Stimulated activated CD8-positive, alpha-beta memory T cell treated with anti-CD3 and anti-CD28 coated beads, Interleukin-7, amount 100 ng/mL, for 4 hours (primary cell): ENCODE data around the gene ADGRD1.

ENCODE experiments used
- DNase-seq, 2 donors: peaks; one replicate each; pipeline ENCODE4 v3.0.0-alpha.2; 2020; ENCODE audit warnings: low read depth in 2 of 2

The ADGRD1 gene

DNA sequence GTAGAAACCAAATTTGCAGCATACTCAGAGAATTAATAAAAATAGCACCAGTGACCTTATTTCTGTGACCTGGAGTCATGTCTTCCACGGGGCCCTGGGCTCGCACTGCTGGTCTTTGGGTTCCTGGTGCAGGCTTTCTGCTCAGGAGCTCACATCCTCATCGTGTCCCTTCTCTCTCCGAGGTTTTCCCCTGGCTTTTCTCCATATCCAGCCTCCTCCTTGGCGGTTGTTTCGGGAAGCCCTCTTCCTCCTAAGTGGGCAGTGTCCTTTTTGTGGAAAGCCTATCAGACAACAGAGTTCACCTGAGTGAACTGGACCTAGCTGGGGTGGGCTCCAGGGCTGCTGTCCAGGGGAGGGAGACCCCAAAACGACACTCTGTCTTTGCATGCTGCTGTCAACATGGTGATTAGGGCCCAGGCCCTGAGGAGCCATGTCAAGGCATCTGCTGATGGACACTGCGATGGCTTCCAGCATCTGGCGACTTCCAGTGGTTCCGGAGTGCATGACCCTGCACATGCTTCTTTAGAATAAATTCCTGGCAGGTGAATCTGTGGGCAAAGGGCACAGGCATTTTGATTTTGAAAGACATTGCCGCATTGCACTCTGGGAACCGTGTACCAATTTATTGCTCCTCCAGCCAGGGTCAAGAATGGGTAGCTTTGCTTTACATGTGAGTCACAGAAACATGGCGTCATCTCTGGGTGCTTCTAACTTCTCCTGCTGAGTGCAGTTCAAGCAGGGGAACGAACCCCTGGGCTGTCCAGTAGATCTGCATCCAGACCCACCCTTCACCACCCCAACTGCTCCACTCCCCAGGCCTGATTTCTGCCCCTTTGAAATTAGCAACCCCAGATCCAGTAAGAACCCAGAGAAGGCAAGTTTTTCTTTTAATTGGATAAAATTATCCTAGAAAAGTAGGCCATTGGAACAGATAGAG lies 136.8 kb downstream of the ADGRD1 start:
- DNase-seq: no peak

DNA sequence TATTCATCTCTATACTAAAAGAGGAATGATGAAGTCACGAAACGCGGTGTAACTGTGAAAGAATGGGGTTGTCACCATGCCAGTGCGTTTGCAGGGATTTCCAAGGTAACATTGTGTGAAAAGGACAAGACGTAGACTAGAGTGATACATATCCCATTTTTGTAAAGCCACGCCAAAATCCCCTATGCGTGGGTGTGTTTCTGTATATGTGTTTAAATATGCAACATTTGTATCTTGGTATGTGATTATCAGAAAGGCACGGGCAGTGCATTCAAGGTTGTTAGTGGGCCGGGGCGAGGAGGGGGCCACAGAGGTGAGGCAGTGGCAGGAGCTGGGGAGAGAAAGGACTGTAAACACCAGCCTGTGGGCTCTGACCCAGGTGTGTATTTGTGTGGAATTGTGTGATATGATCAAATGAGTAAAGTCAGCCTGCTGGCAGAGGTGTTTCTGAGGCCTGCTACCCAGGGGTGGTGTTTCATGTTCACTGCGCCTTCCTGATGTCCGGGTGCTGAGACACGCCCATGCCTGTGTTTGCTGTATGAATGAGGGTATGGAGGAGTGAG lies 137.8 kb downstream of the ADGRD1 start:
- DNase-seq: no peak

DNA sequence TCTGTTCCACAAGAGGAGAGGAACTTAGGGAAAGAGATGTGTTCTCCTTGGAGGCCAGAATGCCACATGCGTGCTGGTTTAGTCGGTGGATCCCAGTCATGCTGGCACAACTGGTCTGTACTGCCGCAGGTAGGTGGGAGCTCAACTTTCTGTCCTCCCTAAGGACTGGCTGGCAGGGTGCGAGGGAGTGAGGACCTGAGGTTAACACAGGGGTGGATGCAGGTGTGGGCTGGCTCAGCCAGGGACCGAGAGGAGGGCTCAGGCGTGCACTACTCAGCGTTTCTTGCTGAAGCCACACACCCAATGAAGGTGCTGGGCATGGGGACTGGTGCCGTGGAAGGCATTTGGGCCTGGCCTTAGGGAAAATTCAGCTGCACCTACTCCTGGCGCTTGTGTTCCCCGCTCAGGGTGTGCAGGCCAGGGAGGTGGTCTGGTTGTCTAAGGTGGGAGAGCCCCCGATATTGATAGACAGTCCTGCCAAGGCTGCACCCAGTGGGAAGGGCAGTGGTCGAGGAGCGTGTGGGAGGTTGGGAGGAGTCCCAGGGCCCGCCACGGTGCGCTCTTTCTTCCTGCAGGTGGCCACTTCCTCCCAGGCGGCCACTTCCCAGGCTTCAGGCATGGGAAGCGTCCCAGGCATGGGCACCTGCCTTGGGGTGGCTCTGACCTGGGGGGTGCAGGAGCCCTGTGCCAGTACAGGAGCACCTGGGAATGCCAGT lies 138.4 kb downstream of the ADGRD1 start:
- no peak for DNase-seq

DNA sequence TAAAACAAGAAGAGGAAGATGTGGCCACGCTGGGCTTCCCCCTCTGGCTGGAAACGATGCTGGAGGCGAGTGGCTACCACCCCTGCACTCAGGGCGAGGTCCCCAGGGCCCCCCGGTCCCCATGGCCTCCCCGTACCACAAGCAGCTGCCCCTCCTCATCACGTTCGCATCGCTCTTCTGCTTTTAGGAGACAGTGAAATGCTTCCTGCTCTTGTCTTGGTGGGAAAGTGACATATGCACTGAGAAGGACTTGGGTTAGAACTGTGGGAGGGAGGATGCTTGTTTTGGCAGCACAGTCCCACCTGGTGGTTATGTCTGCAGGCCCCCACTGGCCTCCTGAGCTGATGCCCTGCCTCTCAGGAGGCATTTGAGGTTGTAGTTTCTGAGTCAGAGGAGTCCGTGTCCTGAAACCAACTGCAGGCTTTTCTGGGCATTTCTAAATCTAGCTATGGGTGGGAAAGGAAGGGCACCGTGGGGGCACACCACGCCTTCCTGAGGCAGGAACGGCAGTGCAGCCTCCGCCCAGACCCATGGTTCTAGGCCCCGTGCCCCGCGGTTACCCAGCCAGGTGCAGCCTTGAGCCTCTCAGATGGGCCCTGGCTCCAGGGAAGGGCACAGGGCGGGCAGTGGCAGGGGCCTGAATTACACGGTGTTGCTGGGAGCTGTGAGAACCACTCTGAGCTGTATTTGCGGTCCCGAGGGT lies 139.3 kb downstream of the ADGRD1 start:
- DNase-seq: no peak

DNA sequence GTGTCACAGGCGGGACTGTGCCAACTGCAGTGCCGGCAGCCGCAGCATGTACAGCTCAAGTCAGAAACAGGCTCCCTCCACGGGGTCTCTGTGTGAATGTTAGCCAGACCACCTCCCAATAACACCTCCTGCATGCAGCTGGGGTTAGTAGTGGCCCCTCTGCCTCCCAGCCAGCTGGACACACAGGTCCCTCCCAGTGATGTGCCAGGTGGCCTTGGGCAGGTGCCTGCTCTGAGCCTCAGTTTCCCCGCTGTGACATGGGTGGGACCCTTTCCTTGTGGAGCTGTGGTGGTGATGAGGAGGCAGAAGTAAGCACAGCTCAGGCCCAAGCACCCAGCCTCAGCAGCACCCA lies 139.9 kb downstream of the ADGRD1 start:
- DNase-seq: no peak

DNA sequence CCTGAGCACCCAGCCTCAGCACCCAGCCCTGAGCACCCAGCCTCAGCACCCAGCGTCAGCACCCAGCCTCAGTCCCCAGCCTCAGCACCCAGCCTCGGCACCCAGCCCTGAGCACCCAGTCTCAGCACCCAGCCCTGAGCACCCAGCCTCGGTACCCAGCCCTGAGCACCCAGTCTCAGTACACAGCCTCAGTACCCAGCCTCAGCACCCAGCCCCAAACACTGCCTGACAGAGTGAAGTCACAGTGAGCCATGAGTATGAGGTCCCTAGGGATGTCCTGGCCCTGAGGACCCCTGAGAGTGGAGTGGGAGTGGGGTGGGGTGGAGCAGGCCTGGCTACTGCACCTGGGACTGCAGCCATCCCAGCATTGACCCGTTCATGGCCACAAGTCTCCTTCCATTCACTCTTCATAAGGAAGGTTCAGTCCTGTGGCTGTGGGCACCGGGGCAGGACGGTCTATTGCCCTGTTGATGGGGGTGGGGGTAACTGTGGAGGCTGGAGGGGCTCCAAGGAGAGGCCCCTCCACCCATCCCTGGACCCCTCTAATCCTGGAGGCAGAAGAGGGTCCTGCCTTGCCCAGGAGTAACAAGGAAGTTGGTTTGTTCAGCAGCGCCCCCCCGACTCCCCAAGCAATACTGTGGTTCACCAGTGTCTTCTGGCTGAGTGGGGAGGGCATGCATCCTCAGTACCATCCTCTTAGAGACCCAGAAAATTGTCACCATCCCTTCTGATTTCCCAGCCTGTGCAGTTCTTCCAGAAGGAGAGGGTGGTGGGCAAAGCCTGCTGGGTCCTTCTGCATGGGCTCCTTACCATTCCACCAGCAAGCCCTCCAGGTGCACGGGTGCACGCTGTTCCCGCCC lies 140.5 kb downstream of the ADGRD1 start:
- DNase-seq: no peak

DNA sequence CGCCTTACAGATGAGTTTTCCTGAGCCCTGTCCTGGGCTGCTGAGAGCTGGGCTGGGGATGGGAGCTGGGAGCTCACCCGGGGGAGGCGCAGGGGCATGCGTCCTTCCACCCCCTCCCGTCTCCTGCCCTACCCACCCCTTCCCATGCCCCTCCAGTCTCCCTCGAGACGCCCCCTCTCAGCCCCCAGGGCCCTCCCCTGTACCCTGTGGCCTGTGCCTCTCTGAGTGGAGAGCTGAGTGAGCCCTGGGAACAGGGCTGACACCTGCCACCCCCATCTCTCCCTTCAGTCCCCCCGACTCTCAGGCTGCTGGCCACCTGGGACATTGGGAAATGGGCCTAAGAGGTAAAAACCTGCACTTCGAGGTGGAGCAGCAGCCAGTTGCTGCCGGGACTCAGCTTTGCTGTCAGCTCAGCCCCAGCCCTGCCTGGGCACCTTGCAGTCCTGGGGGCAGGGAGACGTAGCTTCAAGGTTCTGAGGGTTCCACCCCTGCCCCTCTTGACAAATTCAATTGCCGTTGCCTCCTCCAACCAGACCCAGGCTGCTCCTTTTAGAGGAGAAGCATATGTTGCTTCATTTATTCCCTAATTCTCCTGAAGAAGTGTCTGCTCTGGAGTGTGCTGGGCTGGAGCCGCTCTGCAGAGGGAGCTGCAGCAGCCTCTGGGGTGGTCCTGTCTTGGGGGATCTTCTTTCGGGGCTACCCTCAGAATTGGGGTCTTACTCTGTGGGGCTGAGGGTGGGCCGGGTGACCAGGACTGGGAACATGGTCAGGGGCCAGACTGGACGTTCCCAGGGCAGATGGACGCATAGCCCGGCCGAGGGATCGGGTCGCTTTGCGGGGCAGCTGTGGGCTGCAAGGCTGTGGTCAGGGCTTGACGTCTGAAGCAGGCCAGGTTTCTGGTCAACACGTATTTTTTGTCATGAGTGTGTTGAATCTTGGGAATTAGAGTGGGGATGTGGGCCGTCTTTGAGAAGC lies 141.4 kb downstream of the ADGRD1 start:
- DNase-seq: no peak

DNA sequence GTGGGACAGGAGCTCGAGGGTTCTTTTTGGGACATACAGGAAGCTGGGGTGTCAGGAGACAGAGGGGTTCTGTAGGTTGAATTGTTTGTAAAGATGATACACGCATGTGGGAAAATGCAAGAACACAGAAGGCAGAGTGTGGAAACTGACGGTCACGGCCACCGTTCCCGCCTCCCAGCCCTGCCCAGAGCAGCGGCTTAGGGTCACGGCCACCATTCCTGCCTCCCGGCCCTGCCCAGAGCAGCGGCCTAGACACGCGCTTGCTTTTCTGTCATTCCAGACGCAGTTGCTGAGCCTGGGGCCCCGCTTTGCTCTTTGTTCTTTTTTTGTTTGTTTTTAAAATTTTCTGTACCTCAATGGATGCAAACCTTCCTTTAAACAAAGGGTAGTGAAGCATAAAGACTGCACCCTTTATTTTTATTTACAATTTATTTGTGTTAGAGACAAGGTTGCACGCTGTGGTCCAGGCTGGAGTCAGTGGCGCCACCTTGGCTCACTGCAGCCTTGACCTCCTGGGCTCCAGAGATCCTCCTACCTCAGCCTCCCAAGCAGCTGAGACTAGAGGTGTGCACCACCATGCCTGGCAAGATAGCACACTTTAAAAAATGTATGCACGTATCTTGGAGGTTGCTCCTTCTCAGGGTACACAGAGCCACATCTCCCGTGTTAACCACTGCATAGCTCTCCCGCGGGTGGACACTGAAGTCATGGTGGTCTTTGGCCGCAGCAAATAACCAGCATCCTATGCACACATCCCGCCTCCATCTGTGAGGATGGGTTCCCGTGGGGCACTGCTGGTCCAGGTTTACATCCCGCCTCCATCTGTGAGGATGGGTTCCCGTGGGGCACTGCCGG lies 142.3 kb downstream of the ADGRD1 start:
- DNase-seq: no peak

DNA sequence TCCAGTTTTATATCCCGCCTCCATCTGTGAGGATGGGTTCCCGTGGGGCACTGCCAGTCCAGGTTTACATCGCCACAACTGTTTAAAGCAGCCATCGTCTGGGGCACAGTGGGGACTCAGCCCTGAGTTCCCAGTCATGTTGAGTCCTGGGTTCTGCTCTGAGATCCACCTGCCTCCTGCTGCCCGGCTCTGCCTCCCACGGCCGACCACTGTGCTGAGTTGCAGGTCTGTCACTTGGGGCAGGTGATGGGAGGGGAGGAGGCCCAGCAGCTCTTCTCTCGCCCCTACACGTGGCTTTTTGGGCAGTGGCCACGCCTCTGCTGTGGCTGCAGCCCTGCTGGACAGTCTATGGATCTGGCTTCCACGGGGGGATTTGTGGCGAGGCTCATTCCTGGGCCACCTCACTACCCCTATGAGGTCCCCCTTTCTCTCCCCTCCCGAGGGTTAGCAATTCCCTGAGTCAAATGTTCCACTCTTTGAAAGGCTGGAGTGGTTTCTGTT lies 143.0 kb downstream of the ADGRD1 start:
- DNase-seq: no peak

DNA sequence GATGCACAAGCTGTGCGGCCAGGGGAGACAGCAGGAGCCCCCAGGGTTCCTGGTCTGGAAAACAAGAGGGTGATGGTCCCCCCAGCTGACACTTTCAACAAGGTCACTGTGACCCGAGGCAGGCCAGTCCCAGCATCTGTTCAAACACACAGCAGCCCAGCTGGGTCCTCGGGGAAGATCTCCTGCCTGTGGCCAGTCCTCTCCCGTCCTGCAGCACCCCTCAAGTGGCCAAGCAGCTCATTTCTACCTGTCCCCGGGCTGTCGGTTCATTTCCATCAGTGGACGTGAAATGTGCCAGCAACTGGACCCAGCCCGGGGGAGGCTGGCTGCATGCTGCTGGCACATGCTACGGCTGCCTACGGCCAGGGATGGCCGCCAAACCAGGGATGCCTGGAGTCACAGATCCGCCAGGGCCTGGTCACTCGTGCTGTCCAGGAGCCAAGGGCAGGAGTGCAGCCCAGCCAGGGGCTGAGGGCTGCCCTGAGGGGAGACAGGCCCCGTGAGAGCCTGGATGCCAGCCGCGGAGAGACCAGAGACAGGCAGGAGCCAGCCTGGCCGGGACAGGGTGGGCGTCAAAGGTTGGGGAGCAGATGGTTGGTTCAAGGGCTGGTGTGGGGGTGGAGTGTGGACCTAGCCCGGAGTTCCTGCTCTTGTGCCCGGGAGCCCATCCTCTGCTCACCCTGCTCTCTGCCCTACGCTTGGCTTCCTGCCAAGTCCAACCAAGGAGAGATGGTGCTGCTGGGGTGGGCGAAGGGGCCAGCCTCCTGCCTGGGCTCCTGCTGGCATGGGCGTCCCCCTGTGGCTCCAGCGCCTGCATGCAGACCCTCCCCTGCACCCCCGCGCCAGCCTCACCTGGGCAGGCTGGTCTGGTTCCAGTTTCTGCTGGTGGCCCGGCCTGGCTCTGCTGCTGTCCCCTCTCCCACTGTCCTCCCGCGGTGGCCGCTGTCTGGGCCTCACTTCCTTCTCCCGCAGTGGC lies 143.8 kb downstream of the ADGRD1 start:
- no peak for DNase-seq

DNA sequence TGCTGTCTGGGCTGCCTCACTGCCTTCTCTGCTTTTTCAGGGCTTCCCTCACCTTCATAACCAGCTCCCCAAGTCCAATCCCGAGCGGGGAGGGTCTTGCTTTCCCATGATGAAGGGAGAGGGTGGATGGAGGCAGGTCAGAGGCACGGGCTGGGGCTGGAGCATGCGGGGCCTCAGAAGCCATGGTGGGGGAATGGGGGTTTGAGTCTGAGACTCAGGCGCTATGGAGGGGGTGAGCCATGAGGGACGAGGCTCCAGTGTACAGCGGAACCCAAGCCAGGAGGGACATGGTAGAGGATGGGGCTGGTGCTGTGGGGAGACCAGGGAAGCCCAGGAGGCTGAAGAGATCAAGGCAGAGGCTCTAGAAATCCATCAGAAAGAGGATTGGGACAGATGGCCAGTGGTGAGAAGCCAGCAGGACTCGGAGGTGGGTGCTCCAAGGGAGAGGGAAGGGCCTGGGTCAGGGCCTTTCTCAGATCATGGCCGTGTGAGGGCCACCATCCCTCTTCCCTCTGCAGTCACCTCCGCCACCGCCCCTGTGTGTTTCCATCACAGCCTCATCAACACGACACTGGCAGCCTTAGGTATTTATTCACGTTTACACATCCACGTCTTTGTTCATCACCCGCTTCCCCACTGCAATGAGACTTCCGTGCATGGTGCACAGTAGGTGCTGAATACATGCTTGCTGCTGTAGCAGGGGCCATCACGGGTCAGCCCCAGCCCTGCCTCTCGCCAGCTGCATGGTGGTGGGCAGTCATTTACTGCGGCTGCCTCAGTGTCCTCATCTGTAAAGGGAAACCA lies 144.7 kb downstream of the ADGRD1 start:
- DNase-seq: no peak

DNA sequence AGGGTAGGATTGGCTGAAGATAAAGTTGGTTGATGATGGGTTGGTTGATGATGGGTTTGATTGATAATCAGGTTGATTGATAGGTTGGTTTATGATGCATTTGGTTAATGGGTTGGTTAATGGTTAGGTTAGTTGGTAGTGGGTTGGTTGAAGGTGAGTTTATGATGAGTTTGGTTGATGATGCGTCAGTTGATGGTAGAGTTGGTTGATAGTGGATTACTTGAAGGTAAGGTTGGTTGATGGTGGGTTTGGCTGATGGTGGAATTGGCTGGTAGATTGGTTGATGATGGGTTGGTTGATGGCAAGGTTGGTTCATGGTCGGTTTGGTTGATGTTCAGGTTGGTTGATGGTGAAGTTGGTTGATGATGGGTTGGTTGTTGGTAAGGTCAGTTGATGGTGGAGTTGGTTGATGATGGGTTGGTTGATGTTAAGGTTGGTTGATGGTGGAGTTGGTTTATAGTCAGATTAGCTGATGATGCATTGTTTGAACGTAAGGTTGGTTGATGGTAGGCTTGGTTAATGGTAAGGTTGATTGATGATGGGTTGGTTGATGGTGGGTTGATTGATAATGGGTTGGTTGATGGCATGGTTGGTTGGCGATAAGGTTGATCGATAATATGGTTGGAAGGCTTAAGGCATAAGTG lies 146.4 kb downstream of the ADGRD1 start:
- DNase-seq: no peak

DNA sequence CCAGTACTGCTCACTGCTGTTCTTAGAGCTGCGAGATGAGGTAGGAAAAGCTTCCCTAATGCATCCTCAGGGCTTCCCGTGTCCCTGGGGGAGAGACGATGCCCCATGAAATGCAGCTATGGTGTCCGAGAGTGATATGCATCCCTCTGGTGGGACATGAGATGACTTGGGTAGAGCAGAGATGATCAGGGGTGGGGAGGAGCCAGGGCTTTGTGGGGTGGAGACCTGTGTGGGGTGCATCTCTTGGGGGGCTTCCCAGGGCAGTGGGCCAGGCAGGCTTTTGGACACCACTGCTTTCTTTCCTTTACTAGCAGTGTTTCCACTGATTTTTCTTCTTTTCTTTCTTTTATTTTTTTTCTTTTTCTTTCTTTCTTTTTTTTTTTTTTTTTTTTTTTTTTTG lies 147.3 kb downstream of the ADGRD1 start:
- DNase-seq: no peak

DNA sequence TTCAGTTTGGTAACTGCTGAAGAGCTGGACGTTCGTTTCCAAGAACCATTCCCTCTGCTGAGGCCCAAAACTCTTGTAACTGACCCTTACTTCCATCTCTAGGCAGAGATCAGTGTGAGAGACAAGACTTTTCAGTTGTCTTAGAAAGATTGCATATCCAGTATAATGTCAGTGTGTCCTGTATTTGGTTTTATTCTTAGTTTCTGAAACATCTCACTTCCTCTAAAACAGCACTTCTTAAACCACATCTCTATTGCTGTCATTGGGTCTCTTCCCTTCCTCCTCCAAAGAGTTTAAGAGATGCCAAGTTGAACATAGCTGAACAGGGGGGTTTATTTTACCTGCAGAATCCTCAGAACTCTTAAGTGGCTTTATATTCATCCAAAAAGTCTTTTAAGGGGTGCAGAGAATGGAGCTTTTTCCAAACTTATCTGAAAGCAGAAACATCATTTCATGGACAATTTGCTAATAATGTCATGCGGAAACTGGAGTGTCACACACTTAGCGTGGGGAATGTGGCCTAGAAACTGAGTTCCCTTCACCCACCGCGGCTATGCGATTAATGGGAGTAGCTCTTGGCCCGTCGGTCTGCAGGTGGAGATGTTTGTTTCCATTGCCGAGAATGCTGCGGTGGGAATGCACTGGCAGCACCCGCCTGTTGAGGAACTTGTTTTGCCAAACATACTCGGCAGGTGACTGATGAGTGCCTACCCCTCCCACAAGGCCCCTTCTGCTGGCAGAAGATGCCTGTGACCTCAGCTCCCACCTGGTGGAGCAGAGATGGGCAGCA lies 148.2 kb downstream of the ADGRD1 start:
- DNase-seq: no peak

DNA sequence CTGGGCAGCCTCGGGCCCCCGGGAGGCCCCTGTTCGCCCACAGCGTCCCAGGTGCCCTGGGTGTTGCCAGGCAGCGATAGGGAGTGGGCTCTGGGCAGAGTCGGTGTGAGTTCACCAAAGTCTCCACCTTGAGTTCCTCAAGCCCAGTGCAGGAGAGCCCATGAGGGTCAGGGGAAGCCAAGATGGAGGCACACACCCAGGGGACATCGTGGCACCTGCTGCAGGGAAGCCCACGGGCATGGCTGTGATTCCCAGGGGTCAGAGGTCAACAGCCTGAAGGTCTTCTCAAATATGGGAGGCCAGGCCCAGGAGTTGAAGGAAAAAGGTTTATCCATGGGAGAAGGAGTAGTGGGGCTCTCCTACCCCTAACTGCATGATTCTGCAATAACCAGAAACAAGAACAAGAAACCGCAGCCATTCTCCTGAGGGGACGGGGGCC lies 148.8 kb downstream of the ADGRD1 start:
- DNase-seq: no peak
